HFFc6 (cell line): ENCODE data around the gene PHLDA1. TPM values are rescaled to one million over a fixed set of nuclear protein-coding genes. Genes with fewer than 3 reads are reported as not detected.

Experiments used
- DNase-seq: peaks from one replicate; pipeline ENCODE4 v3.0.0-alpha.2; 2018
- H3K27ac Mint-ChIP-seq: 2 replicates; pipeline ENCODE4 v1.8.0; 2020; ENCODE audit warnings: mild to moderate bottlenecking, mixed read lengths
- H3K27me3 Mint-ChIP-seq: 2 replicates; pipeline ENCODE4 v1.8.0; 2021; ENCODE audit warnings: mild to moderate bottlenecking, moderate library complexity, mixed read lengths; ENCODE audit not compliant: insufficient read depth
- H3K36me3 Mint-ChIP-seq: 2 replicates; pipeline ENCODE4 v1.8.0; 2021; ENCODE audit warnings: low read depth, mixed read lengths
- H3K4me1 Mint-ChIP-seq: 2 replicates; pipeline ENCODE4 v1.8.0; 2020; ENCODE audit warnings: low read depth, mixed read lengths
- H3K4me3 Mint-ChIP-seq: 2 replicates; pipeline ENCODE4 v1.8.0; 2020; ENCODE audit warnings: mild to moderate bottlenecking, moderate library complexity, mixed read lengths
- H3K9me3 Mint-ChIP-seq: 2 replicates; pipeline ENCODE4 v1.8.0; 2020; ENCODE audit warnings: mild to moderate bottlenecking, mixed read lengths
- total RNA-seq, 6 experiments: library from RNA; stranded (reverse); fragmentation: NEBNext Ultra II Directional; extraction: Animal tissue kit (Norgen Biotek cat#: 25700); gene quantifications; 2 replicates in 1 of 6; 3 replicates in 5 of 6; pipeline ENCODE4 v1.2.3, GENCODE V29; 2021
- TF ChIP-seq, protein P1 (sequence below): fragments of 200-600 bp; sonication (generic); IDR thresholded peaks from 2 replicates; pipeline ENCODE4 v1.5.0; 2021; ENCODE audit warnings: antibody characterized with exemption, mild to moderate bottlenecking

Gene PHLDA1
- total RNA-seq, 6 experiments from 2014 or later = 49.2 to 81.5 (median 76.2) TPM

- H3K36me3 Mint-ChIP-seq = peaks cover 54% of the 10 kb centered on the region
- H3K27me3 Mint-ChIP-seq = no peaks in the 10 kb centered on the region; the same call in 1 of the 2 replicates
- DNase-seq = no peak
- peak overlapping the region; percentile 5 for H3K27ac Mint-ChIP-seq
- H3K9me3 Mint-ChIP-seq = 0 out of 2 replicates have a peak, but pooled peaks cover 4% of the 10 kb centered on the region
- no peak overlapping the region for H3K4me3 Mint-ChIP-seq
- peaks cover 76% of the 10 kb centered on the region for H3K4me1 Mint-ChIP-seq
- TF ChIP-seq, protein P1, sequence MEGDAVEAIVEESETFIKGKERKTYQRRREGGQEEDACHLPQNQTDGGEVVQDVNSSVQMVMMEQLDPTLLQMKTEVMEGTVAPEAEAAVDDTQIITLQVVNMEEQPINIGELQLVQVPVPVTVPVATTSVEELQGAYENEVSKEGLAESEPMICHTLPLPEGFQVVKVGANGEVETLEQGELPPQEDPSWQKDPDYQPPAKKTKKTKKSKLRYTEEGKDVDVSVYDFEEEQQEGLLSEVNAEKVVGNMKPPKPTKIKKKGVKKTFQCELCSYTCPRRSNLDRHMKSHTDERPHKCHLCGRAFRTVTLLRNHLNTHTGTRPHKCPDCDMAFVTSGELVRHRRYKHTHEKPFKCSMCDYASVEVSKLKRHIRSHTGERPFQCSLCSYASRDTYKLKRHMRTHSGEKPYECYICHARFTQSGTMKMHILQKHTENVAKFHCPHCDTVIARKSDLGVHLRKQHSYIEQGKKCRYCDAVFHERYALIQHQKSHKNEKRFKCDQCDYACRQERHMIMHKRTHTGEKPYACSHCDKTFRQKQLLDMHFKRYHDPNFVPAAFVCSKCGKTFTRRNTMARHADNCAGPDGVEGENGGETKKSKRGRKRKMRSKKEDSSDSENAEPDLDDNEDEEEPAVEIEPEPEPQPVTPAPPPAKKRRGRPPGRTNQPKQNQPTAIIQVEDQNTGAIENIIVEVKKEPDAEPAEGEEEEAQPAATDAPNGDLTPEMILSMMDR = no peak
Observed at GRCh38 chr12:76074701-76075336, 43.2 kb upstream of the PHLDA1 start.

GRCh38 chr12:76073561-76073960 lies 42.0 kb upstream of the PHLDA1 start:
- DNase-seq = no peak
- H3K4me3 Mint-ChIP-seq = no peak overlapping the region
- H3K27me3 Mint-ChIP-seq = no peaks in the 10 kb centered on the region; the same call in 1 of the 2 replicates
- H3K36me3 Mint-ChIP-seq = peaks cover 48% of the 10 kb centered on the region
- H3K9me3 Mint-ChIP-seq = 0 out of 2 replicates have a peak, but pooled peaks cover 3% of the 10 kb centered on the region
- TF ChIP-seq, protein P1 = no peak
- peaks cover 78% of the 10 kb centered on the region for H3K4me1 Mint-ChIP-seq
- no peak overlapping the region for H3K27ac Mint-ChIP-seq

DNA sequence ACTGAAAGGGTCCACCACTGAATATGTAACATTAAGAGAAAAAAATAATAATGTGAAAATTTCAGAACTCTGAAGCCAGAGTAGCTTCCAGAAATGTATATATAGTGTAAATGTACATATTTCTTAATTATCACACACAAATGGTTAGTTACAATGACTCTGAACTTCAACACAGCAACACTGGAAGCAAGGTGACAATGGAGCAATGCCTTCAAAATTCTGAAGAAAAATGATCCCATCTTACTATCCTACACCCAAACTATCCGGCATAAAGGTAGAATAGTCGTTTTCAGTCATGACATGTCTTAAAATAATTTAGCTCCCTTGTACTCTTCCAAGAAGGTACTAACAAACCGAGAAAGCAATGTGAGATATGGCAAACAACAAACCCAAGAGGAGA lies 41.0 kb upstream of the PHLDA1 start:
- TF ChIP-seq, protein P1 = no peak
- Mint-ChIP-seq H3K27ac (no peak overlapping the region), H3K9me3 (no peaks in the 10 kb centered on the region), H3K27me3 (no peaks in the 10 kb centered on the region; the same call in 1 of the 2 replicates), H3K36me3 (peaks cover 53% of the 10 kb centered on the region), H3K4me3 (no peak overlapping the region), H3K4me1 (peaks cover 79% of the 10 kb centered on the region)
- DNase-seq = no peak

GRCh38 chr12:76069339-76069738 lies 37.8 kb upstream of the PHLDA1 start:
- H3K27ac Mint-ChIP-seq = peak overlapping the region; percentile 18; the same call in 1 of the 2 replicates
- TF ChIP-seq, protein P1 = no peak
- H3K4me3 Mint-ChIP-seq = no peak overlapping the region
- no peak for DNase-seq
- H3K36me3 Mint-ChIP-seq = peaks cover 79% of the 10 kb centered on the region
- no peaks in the 10 kb centered on the region; the same call in 1 of the 2 replicates for H3K27me3 Mint-ChIP-seq
- peaks cover 16% of the 10 kb centered on the region for H3K9me3 Mint-ChIP-seq
- H3K4me1 Mint-ChIP-seq = peaks cover 73% of the 10 kb centered on the region

GRCh38 chr12:76065917-76066316 lies 34.3 kb upstream of the PHLDA1 start:
- Mint-ChIP-seq H3K36me3 (peaks cover 79% of the 10 kb centered on the region), H3K27ac (no peak overlapping the region), H3K4me3 (no peak overlapping the region), H3K27me3 (no peaks in the 10 kb centered on the region; the same call in 1 of the 2 replicates), H3K4me1 (peaks cover 65% of the 10 kb centered on the region), H3K9me3 (peaks cover 21% of the 10 kb centered on the region)
- TF ChIP-seq, protein P1 = no peak
- no peak for DNase-seq
